Measurements from ENCODE around the gene MAX.

The MAX gene

GRCh38 chr14:65080960-65081747, 21.2 kb downstream of the MAX start:
- Histone ChIP-seq H3K27me3 (no peaks in the 10 kb centered on the region), H3K9me3 (no peaks in the 10 kb centered on the region), H3K4me3 (ENCODE audit: low read depth in 1 of 2, low read length in 1 of 2) (peak overlapping the region in 1 of 2 experiments; percentile 42), H3K36me3 (peaks cover 55% of the 10 kb centered on the region), H3K4me1 (ENCODE audit: control insufficient read depth in 1 of 2, insufficient read depth in 1 of 2, low read depth in 1 of 2, low read length in 1 of 2) (peaks cover 70 to 75% of the 10 kb centered on the region in 2 experiments), H3K27ac (peak overlapping the region; percentile 92)
- TF ChIP-seq CTCF (IDR thresholded peaks at IDR 0.05), result no peak

GRCh38 chr14:65079768-65080167, 22.5 kb downstream of the MAX start:
- no peaks in the 10 kb centered on the region for H3K27me3 ChIP-seq
- peak overlapping the region in 1 of 2 experiments; percentile 45 for H3K4me3 ChIP-seq (ENCODE audit: low read depth in 1 of 2, low read length in 1 of 2)
- TF ChIP-seq CTCF (IDR thresholded peaks at IDR 0.05), result no peak
- peaks cover 44% of the 10 kb centered on the region for H3K36me3 ChIP-seq
- H3K4me1 ChIP-seq (ENCODE audit: control insufficient read depth in 1 of 2, insufficient read depth in 1 of 2, low read depth in 1 of 2, low read length in 1 of 2), result peaks cover 84 to 88% of the 10 kb centered on the region in 2 experiments
- no peaks in the 10 kb centered on the region for H3K9me3 ChIP-seq
- peak overlapping the region; percentile 92 for H3K27ac ChIP-seq

GRCh38 chr14:65079201-65079600, 23.1 kb downstream of the MAX start:
- Histone ChIP-seq H3K27me3 (no peaks in the 10 kb centered on the region), H3K36me3 (peaks cover 41% of the 10 kb centered on the region), H3K27ac (peak overlapping the region; percentile 92), H3K9me3 (no peaks in the 10 kb centered on the region), H3K4me3 (ENCODE audit: low read depth in 1 of 2, low read length in 1 of 2) (peak overlapping the region; percentile 45), H3K4me1 (ENCODE audit: control insufficient read depth in 1 of 2, insufficient read depth in 1 of 2, low read depth in 1 of 2, low read length in 1 of 2) (peaks cover 89 to 94% of the 10 kb centered on the region in 2 experiments)
- TF ChIP-seq CTCF (IDR thresholded peaks at IDR 0.05), result peak; percentile 19

- TF ChIP-seq CTCF (IDR thresholded peaks at IDR 0.05), result no peak
- Histone ChIP-seq H3K36me3 (peaks cover 38% of the 10 kb centered on the region), H3K27ac (peak overlapping the region; percentile 92), H3K27me3 (no peaks in the 10 kb centered on the region), H3K9me3 (no peaks in the 10 kb centered on the region), H3K4me3 (ENCODE audit: low read depth in 1 of 2, low read length in 1 of 2) (no peak overlapping the region), H3K4me1 (ENCODE audit: control insufficient read depth in 1 of 2, insufficient read depth in 1 of 2, low read depth in 1 of 2, low read length in 1 of 2) (peaks cover 96 to 100% of the 10 kb centered on the region in 2 experiments)
Measured at GRCh38 chr14:65077318-65077717, 25.0 kb downstream of the MAX start.

- Histone ChIP-seq H3K36me3 (peaks cover 45% of the 10 kb centered on the region), H3K4me1 (ENCODE audit: control insufficient read depth in 1 of 2, insufficient read depth in 1 of 2, low read depth in 1 of 2, low read length in 1 of 2) (peaks cover 80 to 94% of the 10 kb centered on the region in 2 experiments), H3K9me3 (no peaks in the 10 kb centered on the region), H3K27me3 (no peaks in the 10 kb centered on the region), H3K27ac (peak overlapping the region; percentile 92), H3K4me3 (ENCODE audit: low read depth in 1 of 2, low read length in 1 of 2) (peak overlapping the region; percentile 9 to 47)
- no peak for TF ChIP-seq CTCF (IDR thresholded peaks at IDR 0.05)
Measured at GRCh38 chr14:65075628-65076325, 26.5 kb downstream of the MAX start.

Measured in neutrophil (primary cell).